Kidney (tissue), 14 donors: ENCODE data around the gene TULP3. TPM values are rescaled to one million over a fixed set of nuclear protein-coding genes. Genes with fewer than 3 reads are reported as not detected.

ENCODE experiments used
- DNase-seq, 5 donors: peaks; one replicate each; pipeline ENCODE4 v3.0.0-alpha.2; 2013 to 2020
- FAIRE-seq: peaks from 2 replicates; lab custom pipeline; 2012; peaks lifted over from hg19 to GRCh38; lab: Jason Lieb, UNC
- H3K27ac ChIP-seq, 2 donors: one replicate each; pipeline ENCODE4 v1.7.0; 2013; ENCODE audit warnings: low read depth in 2 of 2, low read length in 2 of 2, inconsistent platforms in 1 of 2
- H3K27me3 ChIP-seq: one replicate; pipeline ENCODE4 v1.7.1; 2013; ENCODE audit warnings: low read length, inconsistent platforms; ENCODE audit not compliant: control insufficient read depth, insufficient read depth
- H3K36me3 ChIP-seq, 3 donors: one replicate each; pipeline versions ENCODE4 v1.7.0 to v1.7.1; 2013; ENCODE audit warnings: low read length in 3 of 3, control low read depth in 1 of 3, inconsistent platforms in 1 of 3; ENCODE audit not compliant: insufficient read depth in 3 of 3, control insufficient read depth in 2 of 3
- H3K4me1 ChIP-seq, 3 donors: one replicate each; pipeline versions ENCODE4 v1.7.0 to v1.7.1; 2013; ENCODE audit warnings: low read length in 3 of 3, inconsistent platforms in 1 of 3, low read depth in 1 of 3; ENCODE audit not compliant: control insufficient read depth in 2 of 3, insufficient read depth in 2 of 3
- H3K4me3 ChIP-seq, 3 donors: one replicate each; pipeline versions ENCODE4 v1.7.0 to v1.8.1; 2013; ENCODE audit warnings: low read length in 3 of 3, control low read depth in 1 of 3, inconsistent platforms in 1 of 3
- H3K9ac ChIP-seq, 3 donors: one replicate each; pipeline versions ENCODE4 v1.7.0 to v1.7.1; 2013; ENCODE audit warnings: low read length in 3 of 3, control low read depth in 1 of 3, inconsistent platforms in 1 of 3
- H3K9me3 ChIP-seq, 3 donors: one replicate each; pipeline versions ENCODE4 v1.7.0 to v1.7.1; 2013; ENCODE audit warnings: low read length in 3 of 3, control low read depth in 1 of 3, inconsistent platforms in 1 of 3; ENCODE audit not compliant: control insufficient read depth in 2 of 3, insufficient read depth in 1 of 3
- intact Hi-C: fragments of 100-400 bp; cut with DNase I; formaldehyde crosslinking; loops from one replicate; pipeline ENCODE4 v1.11.1; 2022
- polyA plus RNA-seq: library from polyadenylated mRNA; stranded (reverse); fragments of 350-450 nt; fragmentation: Illumina TruSeq; extraction: RNeasy Lipid Tissue Mini Kit (QIAGEN cat#74804); gene quantifications from one replicate; pipeline ENCODE4 v1.2.3, GENCODE V29; 2014; ENCODE audit warnings: low read depth, low replicate concordance; ENCODE audit not compliant: insufficient read depth
- total RNA-seq: library from RNA; stranded (reverse); fragmentation: NEBNext Ultra II Directional; extraction: Animal tissue kit (Norgen Biotek cat#: 25700); gene quantifications from one replicate; pipeline ENCODE4 v1.2.1, GENCODE V29; 2021
- TF ChIP-seq, protein P1 (sequence below): IDR thresholded peaks from 3 replicates; pipeline ENCODE4 v1.5.1; 2012; ENCODE audit warnings: mild to moderate bottlenecking, moderate library complexity, borderline replicate concordance; ENCODE audit not compliant: insufficient read depth; ENCODE audit errors: extremely low read depth
- donor health status: control.
- donor health status: control.
- donor health status: control.
- donor health status: control.
- donor health status: control.
- donor health status: DM: yes; HTN: yes; CAD: no.
- donor health status: Normal renal cell carcinoma (clear cell type).

TULP3 gene
- total and polyA plus RNA-seq, 2 donors from 2014 or later = 20.3 to 23.0 TPM

DNA sequence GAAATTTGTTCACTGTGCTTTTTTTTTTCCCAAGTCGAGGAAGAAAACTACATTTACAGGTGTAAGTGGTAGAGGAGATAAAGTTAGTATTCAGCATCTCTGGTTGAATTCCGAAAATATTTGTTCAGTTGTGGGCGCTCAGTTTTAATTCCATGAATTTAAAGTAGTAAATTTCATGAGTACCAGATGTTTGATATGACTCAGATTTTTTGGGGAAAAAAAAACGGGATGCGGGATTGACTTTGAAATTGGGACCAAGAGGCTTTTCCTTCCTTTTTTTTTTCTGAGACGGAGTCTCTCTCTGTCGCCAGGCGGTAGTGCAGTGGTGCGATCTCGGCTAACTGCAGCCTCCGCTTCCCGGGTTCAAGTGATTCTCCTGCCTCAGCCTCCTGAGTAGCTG, 1.6 kb downstream of the TULP3 start:
- Histone ChIP-seq H3K9ac (no peak overlapping the region), H3K4me3 (peak overlapping the region in 1 of 3 donors; percentile 81), H3K4me1 (peaks cover 0 to 8% (median 3%) of the 10 kb centered on the region in 3 donors), H3K27me3 (no peaks in the 10 kb centered on the region), H3K36me3 (no peaks in the 10 kb centered on the region), H3K9me3 (no peaks in the 10 kb centered on the region), H3K27ac (peak overlapping the region in 1 of 2 donors; percentile 1)
- DNase-seq (no peak), FAIRE-seq (no peak)
- intact Hi-C loops = no loop called here
- TF ChIP-seq, protein P1, sequence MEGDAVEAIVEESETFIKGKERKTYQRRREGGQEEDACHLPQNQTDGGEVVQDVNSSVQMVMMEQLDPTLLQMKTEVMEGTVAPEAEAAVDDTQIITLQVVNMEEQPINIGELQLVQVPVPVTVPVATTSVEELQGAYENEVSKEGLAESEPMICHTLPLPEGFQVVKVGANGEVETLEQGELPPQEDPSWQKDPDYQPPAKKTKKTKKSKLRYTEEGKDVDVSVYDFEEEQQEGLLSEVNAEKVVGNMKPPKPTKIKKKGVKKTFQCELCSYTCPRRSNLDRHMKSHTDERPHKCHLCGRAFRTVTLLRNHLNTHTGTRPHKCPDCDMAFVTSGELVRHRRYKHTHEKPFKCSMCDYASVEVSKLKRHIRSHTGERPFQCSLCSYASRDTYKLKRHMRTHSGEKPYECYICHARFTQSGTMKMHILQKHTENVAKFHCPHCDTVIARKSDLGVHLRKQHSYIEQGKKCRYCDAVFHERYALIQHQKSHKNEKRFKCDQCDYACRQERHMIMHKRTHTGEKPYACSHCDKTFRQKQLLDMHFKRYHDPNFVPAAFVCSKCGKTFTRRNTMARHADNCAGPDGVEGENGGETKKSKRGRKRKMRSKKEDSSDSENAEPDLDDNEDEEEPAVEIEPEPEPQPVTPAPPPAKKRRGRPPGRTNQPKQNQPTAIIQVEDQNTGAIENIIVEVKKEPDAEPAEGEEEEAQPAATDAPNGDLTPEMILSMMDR = no peak

DNA sequence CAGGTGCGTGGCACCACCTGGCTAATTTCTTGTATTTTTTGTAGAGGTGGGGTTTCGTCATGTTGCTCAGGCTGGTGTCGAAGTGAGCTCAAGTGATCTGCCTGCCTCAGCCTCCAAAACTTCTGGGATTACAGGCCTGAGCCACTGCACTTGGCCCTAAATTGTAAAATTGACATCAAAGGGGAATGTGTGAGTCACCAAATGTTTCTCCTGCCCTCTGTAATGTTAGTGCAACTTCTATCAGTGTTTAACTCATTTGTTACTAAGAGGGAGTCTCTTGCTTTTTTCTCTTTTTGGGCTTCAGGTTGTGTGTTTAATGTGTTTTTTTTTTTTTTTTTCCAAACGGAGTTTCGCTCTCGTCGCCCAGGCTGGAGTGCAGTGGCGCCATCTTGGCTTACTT, 2.3 kb downstream of the TULP3 start:
- Histone ChIP-seq H3K27me3 (no peaks in the 10 kb centered on the region), H3K9me3 (no peaks in the 10 kb centered on the region), H3K27ac (no peak overlapping the region), H3K4me3 (no peak overlapping the region), H3K9ac (no peak overlapping the region), H3K4me1 (peaks cover 0 to 8% (median 3%) of the 10 kb centered on the region in 3 donors), H3K36me3 (no peaks in the 10 kb centered on the region)
- DNase-seq (no peak), FAIRE-seq (no peak)
- intact Hi-C loops = no loop called here
- TF ChIP-seq, protein P1 = no peak

DNA sequence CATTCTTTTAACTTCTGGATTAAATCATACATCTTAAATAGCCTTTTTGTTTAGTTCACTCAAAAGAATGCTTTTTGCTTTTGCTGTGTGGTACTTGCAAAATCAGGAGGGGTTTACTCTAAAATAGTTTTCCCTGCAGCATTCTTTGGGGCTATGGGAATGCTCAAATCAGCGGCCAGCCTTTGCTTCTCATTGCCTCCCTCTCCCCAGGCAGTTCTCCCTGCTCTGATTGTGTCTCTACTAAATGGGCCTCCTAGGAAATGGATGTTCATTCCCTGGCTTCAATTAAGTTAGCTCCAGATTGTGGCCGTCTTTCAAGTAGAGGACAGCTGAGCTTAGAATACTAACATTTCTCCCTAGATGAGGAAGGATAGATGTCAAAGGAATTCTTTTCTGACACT, 4.4 kb downstream of the TULP3 start:
- no peaks in the 10 kb centered on the region for H3K27me3 ChIP-seq
- no peak overlapping the region for H3K27ac ChIP-seq
- H3K4me3 ChIP-seq = no peak overlapping the region
- TF ChIP-seq, protein P1 = no peak
- H3K36me3 ChIP-seq = no peaks in the 10 kb centered on the region
- no peaks in the 10 kb centered on the region for H3K9me3 ChIP-seq
- DNase-seq (no peak), FAIRE-seq (no peak)
- peaks cover 0 to 8% (median 3%) of the 10 kb centered on the region in 3 donors for H3K4me1 ChIP-seq
- H3K9ac ChIP-seq = no peak overlapping the region
- intact Hi-C loops = no loop called here

DNA sequence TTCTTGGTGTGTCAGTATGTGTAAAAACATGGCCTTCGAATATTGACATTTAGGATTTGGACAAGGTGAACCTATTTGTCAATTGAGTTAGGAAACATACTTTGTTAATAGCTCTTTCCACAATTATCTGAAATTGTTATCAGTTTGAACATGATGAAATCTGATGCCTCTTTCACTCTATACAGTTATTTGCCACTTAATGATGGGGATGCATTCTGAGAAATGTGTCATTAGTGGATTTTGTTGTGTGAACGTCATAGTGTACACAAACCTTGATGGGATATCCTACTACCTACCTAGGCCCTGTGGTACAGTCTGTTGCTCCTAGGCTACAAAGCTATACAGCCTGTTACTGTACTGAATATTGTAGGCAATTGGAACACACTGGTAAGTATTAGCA, 4.8 kb downstream of the TULP3 start:
- H3K9me3 ChIP-seq = no peaks in the 10 kb centered on the region
- H3K27me3 ChIP-seq = no peaks in the 10 kb centered on the region
- intact Hi-C loops = no loop called here
- H3K4me1 ChIP-seq = peaks cover 0 to 5% (median 0%) of the 10 kb centered on the region in 3 donors
- TF ChIP-seq, protein P1 = no peak
- no peak overlapping the region for H3K27ac ChIP-seq
- H3K4me3 ChIP-seq = no peak overlapping the region
- DNase-seq (no peak), FAIRE-seq (no peak)
- H3K9ac ChIP-seq = no peak overlapping the region
- no peaks in the 10 kb centered on the region for H3K36me3 ChIP-seq
